HPDE6-E6E7 (cell line): ENCODE measurements around the gene ADGRD1.

Source experiments
- DNase-seq: peaks from one replicate; pipeline ENCODE4 v3.0.0; 2011; ENCODE audit warnings: missing footprints; ENCODE audit errors: extremely low spot score

The ADGRD1 gene

DNA sequence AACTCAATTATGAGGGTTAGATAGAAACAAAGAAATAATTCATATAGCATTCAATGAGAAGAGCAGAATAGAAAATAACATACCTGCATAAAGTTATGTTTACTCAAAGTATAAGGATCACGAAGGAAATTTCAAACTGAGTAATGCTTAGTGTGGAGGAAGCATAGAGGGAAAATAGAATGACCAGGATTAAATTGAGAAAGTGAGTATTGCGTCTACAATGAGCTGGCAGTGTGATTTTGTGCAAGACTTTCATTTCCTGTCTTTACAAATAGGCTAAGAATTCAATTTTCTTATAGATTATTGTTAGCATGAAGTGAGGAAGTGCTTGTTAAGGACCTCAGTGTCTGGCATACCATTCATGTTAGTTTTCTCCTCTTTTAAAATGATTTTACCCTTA is 12.0 kb downstream of the ADGRD1 start:
- no peak for DNase-seq

DNA sequence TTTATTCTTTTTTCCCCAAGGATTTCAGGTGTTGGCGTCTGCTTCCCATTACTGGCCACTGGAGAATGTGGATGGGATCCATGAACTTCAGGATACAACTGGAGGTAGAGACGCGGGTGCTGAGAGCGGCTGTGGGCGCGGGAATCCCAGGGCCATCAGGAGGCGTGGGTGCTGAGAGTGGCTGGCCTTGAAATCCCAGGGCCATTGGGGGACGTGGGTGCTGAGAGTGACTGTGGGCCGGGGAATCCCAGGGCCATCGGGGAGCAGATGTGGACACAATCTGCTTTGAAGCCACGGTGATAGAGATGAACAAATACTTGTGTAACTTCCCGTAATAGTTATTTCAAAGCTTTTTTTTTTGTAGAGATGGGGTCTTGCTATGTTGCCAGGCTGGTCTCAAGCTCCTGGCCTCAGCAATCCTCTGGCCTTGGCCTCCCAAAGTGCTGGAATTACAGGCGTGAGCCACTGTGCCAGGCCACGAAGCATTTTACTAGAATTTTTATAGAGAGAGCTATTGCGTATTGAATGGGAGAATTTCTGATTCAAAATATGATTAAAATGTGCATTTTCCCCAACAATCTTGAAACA is 12.8 kb downstream of the ADGRD1 start:
- DNase-seq = no peak

DNA sequence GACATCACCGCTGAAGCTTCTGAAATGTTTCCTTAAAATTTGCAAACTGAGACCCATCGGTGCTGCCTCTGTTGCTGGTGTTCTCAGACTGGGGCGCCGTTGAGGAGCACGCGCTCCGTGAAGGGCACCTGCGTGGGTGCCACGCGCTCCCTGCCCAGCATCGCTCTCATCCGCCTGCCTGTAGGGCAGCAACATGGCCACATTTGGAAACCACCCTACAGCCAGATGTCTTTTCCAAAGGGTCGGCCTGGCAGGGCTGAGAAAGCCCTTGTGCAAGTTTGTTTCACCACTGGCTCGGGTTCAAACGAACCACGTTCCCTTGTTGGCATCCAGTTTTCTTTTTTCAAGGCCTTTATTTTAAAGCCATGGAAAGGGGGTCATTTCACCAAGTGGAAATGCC is 13.9 kb downstream of the ADGRD1 start:
- DNase-seq = no peak

DNA sequence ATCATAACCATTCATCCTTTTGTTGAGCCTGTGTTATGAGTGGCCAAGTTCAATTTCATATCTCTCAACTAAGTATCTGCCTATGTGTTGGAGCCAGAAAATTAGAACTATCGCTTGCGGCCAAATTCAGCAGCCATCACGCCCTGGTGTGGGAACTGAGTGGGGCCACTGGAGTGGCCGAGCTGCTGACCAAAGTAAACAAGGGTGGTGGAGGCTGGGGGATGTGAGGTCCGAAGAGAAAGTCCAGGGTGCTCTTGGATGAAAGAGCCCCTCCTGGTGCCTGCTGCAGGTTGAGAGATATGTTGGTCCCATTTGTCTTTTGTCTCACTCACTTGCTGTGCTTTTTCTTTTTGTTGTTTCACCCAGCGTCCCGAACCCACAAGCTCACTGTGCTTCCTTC is 14.9 kb downstream of the ADGRD1 start:
- DNase-seq = no peak

DNA sequence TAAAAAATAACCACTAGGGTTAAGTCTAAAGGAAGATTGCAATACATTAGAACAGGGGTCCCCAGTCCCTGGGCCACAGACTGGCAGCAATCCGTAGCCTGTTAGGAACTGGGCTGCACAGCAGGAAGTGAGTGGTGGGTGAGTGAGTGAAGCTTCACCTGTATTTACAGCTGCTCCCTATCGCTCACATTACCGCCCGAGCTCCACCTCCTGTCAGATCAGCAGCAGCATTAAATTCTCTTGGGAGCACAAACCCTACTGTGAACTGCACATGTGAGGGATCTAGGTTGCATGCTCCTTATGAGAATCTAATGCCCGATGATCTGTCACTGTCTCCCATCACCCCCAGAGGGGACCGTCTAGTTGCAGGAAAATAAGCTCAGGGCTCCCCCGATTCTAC is 15.5 kb downstream of the ADGRD1 start:
- no peak for DNase-seq

DNA sequence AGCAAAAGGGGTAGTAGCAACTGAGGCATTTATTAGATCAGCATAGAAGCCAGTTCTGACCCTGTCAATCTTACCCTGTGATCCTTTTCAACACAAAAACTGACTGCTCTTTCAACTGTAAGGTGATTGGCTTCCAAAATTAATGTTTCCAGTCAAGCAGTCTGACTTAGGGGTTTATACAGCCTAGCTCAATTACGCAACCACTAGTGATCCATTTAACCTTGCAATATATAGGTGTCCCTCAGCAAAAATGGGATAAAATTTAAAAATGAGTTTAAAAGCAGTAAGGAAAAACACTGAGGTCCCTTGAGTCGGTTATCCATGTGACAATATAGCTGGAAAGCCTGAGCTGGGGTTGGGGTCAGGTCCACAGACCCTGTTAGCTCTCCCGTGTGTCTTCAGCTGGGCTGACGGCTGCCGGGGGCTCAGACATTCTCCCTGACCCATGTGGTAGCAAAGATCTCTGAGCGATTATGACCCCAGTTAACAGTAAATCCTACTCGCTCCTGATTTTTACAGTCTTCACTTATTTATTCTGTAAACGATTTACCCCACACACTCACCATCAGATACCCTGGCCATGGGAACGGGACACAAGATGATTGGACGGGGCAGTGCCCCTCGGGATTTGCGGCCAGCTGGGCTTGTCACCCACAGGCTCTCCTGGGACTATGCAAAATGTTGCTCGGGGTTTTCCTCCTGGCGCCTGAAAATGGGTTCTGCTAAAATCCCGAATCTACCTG is 16.6 kb downstream of the ADGRD1 start:
- no peak for DNase-seq

DNA sequence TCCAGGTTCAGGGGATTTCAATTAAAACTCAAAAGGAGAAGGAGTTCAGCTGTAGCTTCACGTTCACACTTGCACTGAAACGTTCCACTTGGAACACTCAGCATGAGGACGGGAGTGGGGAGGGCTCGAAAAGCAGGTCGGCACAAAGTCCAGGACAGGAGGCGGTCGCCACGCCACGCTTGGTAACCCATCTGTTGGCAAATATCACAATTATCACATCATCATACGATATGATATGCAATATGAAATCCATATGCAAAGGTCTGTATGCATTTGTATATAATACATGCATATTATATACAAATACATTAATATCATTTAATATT is 17.2 kb downstream of the ADGRD1 start:
- DNase-seq = no peak

DNA sequence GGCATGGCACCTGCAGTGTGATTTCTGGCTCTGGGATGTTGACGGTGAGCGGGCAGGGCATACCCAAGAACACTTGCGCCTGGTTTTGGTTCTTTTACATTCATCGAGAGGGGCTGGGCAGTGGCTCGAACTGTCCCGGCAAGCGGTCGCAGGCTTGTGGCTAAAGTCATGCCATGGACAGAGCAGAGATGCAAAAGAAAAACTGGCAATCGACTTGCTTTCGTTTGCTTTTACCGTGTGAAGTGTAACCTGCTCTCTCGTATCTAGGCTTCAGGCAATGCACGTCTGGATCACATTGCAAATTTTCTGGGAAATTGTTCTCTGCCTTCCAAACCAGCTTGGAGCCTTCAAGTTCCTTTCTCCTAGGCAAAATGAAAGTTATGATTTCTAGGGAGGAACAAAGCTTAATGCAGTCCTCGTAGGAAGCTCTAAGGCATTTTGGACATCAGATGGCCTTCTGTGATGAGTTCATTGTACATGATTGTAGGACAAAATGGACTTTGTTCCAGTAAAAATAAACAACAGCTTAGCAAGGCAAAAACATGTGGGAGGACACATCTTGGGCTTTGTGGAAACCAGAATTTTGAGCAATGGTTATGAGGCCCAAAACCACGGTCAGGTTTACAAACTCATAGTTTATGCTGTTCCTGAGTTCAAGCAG is 18.3 kb downstream of the ADGRD1 start:
- DNase-seq = no peak

DNA sequence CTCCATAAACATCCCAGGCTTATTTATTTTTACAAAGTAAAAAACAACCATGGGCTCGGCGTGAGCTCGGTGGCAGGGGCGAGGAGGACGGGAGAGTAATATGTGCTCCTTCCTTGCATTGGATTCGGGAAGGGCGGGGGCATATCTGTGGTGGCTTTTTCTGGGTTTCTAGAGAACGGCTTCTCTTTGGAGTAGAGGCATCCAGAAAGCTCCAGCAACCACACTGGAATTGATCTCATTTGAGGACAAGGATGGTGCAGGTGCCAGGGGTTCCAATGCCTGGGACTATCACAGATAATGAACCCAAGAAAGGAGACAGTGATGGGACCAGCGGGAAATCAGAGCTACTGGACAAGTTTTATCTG is 18.9 kb downstream of the ADGRD1 start:
- DNase-seq = no peak

DNA sequence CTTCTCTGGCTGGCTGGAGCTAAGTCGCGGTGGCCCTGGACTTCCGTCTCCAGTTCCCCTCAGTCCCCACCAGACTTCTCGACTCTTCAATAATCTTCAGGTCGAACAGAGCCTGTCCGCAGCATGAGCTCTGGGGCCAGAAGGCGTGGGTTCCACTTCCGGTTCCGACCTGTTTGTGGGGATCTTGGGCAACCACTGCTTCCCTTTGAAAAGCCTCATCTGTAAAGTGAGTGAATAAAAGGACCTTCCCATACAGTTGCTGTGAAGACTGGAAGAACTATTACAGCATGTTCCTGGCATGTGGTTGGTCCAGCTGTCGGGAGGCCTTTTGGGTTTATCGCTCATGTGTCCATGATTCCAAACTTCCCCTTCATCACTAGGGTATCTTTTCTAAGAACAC is 19.4 kb downstream of the ADGRD1 start:
- DNase-seq = no peak

DNA sequence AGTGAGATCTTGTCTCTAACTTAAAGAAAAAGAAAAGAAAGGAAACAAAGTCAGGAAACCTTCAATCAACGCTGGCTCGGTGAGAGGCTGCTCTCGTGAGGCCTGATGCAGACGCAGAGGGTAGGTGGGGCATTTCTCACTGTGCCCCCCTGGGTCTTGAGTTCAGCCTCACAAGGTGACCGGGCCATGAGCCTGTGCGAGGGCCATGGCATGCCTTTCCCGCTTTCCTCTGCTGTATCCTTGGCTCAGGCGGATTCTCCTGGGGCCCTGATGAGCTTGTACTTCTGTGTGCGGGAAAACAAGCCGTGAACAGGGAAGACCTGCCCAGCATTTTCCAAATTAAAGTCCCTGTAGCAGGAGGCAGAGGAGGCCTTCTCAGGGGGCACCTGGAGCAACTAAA is 20.2 kb downstream of the ADGRD1 start:
- DNase-seq = no peak

DNA sequence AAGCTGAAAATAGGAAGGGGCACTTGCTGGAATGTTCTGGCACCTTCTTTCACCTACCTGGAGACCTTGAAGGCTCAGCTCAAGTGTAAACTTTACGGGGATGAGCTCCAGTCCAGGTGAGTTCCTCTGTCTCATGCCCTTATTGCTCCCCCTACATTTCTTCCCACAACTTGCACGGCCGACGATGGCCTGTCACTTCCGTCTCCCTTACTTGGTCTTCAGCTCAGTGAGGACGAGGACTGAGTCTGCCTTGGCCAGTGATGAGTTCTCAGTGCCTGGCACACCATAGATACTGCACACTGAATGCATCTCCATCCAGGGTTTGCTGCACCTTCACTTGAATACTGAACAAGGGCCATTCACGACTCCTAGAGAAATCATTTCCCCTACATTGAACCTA is 21.4 kb downstream of the ADGRD1 start:
- DNase-seq = no peak

DNA sequence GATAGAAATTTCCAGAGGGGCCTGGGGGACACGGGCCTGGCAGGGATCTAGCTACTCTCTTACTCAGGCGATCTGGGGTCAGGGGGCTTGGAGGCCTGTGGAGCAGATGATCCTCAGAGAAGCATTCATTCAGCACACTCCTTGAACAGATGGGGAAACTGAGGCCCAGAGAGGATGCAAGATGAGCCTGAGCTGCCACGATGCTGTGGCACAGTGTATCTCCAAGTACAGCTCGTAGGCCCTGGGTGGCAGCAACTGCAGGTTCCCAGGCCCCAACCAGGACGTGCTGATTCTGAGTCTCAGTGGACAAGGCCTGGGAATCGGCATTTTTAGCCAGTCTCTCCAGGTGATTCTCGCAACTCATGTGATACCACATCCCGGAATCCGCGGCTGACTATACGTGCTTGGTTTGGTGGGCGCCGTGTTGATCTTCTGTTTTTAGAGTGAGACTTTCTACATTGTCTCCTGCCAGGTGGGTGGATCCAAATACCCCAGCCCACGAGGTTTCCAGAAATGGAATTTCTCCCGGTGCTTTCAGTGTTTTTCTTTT is 22.5 kb downstream of the ADGRD1 start:
- DNase-seq = no peak

DNA sequence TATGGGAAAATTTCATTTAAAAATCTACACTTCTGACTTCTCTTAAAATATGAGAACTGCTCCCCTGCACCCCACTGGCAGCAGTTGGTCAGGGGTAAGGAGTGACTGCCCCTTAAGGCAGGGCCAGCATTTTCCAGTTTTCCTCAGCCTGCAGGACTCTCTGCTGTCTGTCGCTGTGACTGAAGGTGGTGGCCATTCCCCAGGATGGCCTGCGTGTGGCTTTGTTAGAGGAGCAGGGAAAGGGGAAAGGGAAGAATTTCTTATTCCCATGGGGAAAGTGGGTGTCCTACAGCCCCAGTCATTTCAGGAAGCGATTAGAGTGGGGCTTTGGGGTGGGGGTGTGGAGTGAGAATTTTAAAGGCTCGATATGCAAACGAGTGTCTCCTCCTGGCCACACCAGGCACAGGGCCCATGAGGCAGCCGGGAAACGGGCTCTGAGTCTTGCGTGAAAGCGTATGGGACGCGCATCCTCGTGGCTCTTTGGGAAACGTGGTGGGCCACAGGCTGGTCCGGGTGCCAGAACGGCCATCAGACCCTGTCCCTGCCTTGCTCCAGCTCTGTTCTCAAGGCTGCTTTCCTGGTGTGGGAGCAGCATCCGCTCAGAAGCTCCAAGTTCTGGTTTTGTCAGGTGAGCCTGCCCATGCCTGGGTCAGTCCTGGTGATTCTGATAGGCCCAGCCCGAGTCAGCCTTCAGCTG is 23.5 kb downstream of the ADGRD1 start:
- no peak for DNase-seq

DNA sequence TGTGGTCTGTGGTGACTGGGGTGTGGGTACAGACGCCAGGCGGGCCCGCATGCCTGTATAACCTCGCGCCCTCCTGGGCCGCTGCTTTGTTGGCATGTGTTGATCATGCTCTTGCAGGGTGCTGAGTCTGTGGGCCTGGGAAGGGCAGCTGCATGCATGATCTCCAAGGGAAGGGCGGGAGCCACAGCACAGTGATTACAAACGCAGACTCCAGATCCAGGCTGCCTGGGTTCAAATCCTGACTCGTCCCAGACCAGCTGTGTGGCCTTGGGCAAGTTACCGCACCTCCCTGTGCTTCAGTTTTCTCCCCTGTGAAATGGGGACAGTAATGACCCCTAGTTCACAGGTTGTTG is 24.0 kb downstream of the ADGRD1 start:
- DNase-seq = no peak

DNA sequence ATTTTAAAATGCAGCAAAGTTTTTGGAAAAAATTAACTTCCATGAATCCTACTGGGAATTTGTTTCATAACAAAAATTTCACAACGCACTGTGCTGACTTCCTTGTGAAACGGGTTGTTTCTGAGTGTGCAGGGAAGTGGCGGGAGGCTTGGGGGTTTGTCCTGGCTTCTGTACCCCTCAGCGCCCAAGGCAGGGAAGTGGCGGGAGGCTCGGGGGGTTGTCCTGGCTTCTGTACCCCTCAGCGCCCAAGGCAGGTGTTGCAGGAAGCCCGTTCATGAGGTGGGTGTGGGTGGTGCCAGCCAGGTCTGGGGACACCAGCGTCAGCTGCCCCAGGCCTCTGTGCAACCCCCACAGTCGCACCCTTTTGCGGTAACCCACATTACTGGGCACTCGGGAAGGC is 25.1 kb downstream of the ADGRD1 start:
- no peak for DNase-seq

DNA sequence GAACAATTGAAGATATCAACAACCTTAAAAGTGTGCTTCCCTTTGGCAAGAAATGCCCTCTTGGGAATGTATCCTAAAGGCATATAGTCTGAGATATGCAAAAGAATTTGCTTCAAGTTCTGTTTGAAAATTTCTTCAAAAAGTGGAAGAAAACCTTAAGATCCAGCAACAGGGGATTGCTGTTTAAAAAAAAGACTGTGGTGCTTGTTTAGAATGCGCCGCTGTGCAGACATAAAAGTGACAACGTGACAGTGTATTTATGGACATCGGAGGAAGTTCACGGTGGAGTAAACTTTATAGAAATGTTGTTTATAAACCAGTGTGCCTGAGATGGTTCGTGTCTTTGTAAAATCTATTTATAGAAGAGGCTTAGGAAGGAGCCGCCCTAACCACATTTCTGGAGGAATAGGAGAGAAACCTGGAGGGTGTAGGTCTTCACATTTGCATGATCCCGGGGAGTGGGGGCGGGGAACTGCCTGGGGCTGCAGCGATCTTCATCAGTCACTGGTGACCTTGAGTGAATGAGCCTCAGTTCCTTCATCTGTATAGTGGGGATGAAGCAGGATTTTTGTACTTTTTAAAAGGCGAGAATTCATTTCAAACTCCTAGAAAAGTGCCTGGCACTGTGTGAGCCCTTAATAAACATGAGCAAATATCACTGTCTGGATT is 27.5 kb downstream of the ADGRD1 start:
- DNase-seq = no peak

DNA sequence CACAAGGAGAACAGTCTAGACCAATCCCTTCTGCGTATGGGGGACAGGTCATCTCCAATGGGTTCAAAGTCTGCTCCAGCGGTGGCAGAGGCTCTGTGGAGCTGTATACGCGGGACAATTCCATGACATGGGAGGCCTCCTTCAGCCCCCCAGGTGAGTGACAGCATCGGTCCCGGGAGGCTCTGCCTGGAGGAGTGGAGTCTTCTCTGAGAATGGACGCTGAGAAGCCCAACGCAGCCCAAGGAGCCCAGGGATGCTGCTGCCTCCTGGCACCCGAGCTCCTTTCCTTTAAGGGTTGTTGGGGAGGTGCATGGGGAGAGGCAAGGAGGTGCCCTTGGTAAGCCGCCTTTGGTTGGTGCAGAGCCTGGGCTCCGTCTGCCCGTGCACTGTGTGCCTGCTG is 28.2 kb downstream of the ADGRD1 start:
- no peak for DNase-seq

DNA sequence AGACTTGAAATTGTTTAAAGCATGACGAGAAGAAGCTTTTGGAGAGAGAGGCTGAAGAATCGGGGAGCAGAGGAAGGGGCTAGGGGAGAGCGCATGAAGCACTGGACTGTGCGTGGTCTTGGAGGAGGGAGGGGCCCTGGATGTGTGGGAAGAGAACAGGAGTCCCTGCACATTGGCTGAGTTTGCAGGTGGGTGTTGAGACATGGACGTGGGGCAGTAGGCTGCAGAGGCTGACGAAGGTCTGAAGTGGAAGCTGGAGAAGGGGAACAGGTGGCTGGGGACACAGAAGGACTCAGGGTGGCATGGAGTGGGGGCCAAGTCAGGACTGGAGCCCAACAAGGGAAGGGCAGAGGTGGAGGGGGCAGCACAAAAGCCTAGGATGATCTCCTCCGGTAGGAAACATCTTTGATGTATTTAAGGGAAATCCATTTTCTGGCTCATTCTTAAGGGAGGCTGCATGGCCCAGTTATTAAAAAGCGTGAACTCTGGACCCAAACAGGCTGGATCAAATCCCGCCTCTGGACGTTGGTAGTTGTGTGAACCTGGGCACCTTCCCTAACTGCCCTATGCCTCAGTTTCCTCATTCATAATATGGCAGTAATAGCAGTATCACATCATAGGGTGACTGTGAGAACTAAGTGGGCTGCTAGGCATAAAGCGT is 29.0 kb downstream of the ADGRD1 start:
- no peak for DNase-seq

DNA sequence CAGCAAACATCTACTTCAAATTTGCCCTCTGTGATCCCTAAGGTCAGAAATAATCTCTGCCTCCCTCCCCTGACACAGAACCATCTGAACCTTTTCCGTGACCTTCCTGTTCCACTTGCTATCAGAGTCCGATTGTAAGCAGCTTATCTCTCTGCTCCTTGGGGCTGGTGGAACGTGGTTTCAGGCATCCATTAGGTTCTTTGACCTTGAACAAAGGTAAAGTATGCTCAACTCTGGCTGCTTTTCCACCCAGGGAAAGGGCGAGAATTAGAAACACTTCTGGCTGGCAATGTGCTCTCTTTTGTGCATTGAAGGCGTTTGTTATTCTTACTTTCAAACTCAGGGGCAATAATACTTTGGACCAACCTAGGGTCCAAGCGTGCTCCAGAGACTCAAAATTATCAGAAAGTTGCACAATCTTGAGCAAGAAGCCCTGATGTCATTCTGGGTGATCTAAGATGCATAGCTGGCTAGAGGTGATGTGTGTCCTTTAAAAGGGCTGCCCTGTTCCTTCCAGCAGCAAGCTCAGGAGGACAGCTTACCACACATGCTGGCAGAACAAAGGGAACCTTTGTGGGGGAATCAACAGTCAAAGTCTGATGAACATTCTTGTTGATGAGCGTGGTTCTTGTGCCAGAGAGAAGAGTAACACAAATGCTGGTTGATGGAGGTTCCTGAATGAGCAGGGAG is 29.8 kb downstream of the ADGRD1 start:
- no peak for DNase-seq
